Heart left ventricle (tissue), 13 donors: Measurements from ENCODE around the gene PARP15.

ENCODE experiments used
- POLR2A ChIP-seq, 2 donors: fragments of 450-650 bp; IDR thresholded peaks; one replicate each; pipeline ENCODE4 v1.6.1; 2017; ENCODE audit warnings: antibody characterized with exemption in 2 of 2, mild to moderate bottlenecking in 2 of 2, moderate library complexity in 2 of 2
- TF ChIP-seq, protein P1 (sequence below), 12 donors: fragments of 200-600 bp; sonication (generic) in 4 of 12; IDR thresholded peaks; one replicate each; pipeline versions ENCODE4 v1.5.0 to v1.8.0; 2018 to 2022; ENCODE audit warnings: antibody characterized with exemption in 12 of 12, mild to moderate bottlenecking in 5 of 12
- donor health status: ischemic (EF 13 %, LVEDD 7.1; RV severe dilation, severe dysfunction).
- donor health status: DM: no; HTN: yes; CAD: no.
- donor health status: DM: no; HTN: no; CAD: no.
- donor health status: ischemic (EF 25% LVEDD 6.9; RV normal size, moderate dysfunction).
- donor health status: ischemic (EF 25% LVEDD 5.7; RV mildly dilated, moderate dysfunction).
- donor health status: ischemic (EF 35%, LVEDD 5.7; RV mildly dilated, moderate dysfunction).
- donor health status: nonischemic (EF 11% LVEDD 7.7; RV severe dilation, severe dysfunction).
- donor health status: DM: yes; HTN: yes; CAD: no.
- donor health status: PGD.
- donor health status: ischemic (EF 29% LVEDD 5.4; RV normal size, mild dysfunction).
- donor health status: nonischemic (EF 23%, LVEDD 6.1; RV moderate dilation, normal function).

GRCh38 chr3:122623031-122623829 lies 45.8 kb downstream of the PARP15 start:
- TF ChIP-seq, protein P1, sequence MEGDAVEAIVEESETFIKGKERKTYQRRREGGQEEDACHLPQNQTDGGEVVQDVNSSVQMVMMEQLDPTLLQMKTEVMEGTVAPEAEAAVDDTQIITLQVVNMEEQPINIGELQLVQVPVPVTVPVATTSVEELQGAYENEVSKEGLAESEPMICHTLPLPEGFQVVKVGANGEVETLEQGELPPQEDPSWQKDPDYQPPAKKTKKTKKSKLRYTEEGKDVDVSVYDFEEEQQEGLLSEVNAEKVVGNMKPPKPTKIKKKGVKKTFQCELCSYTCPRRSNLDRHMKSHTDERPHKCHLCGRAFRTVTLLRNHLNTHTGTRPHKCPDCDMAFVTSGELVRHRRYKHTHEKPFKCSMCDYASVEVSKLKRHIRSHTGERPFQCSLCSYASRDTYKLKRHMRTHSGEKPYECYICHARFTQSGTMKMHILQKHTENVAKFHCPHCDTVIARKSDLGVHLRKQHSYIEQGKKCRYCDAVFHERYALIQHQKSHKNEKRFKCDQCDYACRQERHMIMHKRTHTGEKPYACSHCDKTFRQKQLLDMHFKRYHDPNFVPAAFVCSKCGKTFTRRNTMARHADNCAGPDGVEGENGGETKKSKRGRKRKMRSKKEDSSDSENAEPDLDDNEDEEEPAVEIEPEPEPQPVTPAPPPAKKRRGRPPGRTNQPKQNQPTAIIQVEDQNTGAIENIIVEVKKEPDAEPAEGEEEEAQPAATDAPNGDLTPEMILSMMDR (IDR thresholded peaks at IDR 0.05) = no peak
- TF ChIP-seq POLR2A (IDR thresholded peaks at IDR 0.05) = no peak
